COLO829 (cell line): Measurements from ENCODE around the gene FSCN2.
A peak's percentile ranks its signal among the peaks of the same experiment; 100 is the strongest.

Experiments used
- DNase-seq: peaks from one replicate; pipeline ENCODE4 v3.0.0; 2012; ENCODE audit warnings: low spot score

FSCN2 gene

DNA sequence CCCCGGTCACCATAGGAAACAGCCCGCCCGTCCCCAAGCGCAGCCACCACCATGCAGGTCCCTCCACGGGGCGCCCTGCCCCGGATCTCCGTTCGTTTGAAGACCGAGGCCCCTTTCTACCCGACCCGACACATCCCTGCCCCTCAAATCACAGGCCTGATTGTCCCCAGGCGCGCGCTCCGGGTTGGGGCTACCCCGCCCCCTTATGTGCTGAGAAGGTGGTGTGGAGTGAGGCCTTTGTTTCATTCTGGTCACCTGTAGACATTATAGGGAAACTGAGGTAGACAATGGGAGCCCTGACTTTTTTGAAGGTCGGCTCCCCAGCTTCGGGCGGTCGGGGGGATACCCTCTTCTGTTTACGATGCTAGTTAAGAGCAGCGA lies 14.8 kb upstream of the FSCN2 start:
- DNase-seq = peak; percentile 49

DNA sequence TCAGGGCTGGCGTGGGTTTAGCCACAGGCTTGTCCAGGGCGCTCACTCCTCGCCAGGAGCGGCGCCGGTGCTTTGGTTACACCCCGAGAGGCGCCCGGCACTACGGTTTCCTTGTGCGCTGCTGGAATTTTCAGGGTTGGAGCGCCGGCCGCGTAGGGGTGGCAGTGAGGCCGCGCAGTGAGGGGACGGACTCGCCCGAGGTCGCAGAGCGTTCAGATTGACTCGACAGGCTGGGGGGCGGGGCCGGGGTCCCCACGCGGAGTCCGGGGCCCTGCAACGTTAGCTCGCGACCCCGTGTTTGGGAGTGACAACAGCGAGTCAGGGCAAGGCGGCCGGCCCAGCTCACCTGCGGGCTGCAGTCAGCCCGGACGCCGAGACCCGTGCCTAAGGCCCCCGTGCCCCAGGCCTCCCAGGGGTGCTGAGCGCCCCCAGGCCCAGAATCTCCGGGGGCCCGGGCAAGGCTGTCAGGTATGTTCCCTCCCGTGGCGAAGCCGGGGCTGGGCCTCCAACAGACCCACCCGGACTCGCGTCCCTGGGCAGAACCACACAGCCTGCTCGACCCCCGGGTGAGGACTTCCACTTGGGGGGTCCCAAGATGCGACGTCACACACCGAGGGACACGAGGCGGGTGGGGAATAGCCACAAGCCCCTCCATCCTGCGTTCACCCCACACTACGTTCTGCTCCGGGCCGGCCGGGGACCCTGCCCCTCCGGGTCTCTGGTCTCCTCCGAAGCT lies 14.3 kb upstream of the FSCN2 start:
- DNase-seq = peak; percentile 52

DNA sequence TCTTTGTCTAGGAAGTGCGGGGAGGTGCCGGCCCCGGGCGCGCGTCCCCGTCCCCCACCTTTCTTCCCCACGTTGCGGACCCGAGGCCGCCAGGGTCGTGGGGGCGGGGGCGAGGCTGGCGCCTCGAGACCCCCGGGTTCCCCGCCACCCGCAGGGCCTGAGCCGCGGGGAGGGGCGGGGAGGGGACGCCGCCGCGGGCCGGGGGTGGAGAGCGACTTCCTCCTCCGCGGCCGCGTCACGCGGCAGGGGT lies 13.8 kb upstream of the FSCN2 start:
- DNase-seq = no peak

DNA sequence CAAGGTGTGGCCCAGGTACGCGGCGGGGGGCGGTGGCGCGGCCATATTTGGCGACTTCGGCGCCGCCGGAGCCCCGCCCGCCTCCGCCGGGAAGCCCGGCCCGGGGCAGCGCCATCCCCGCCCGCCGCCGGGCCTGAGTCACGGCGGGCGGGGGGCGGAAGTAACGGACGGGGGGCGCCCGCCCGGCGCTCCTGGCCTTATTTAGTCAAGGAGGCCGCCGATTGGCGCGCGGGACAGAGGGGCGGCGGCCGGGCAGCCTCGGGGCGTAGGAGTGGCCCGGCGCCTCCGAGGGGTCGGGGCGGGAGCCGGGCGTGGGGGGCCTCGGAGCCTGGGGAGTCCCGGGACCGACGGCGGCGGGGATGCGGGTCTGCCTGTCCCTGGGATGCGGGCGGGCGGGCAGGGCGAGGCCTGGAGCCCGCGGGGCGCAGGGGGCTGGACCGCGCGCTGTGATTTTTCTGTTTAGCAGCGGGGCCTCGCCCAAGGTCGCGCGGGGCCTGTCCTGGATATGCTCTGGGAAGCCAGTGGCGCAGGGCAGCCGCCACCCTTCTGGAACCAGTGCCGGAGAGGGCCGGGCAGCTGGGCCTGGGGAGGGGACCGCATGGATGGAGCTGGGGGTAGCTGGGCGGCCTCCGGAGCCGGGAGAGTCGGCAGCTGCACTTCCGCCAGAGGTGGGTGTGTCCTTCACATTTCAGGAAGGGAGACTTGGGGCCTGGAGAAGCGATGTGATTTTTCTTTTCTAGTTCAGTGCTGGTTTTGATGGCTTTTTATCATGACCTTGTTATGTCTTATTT lies 13.2 kb upstream of the FSCN2 start:
- DNase-seq = peak; percentile 48

DNA sequence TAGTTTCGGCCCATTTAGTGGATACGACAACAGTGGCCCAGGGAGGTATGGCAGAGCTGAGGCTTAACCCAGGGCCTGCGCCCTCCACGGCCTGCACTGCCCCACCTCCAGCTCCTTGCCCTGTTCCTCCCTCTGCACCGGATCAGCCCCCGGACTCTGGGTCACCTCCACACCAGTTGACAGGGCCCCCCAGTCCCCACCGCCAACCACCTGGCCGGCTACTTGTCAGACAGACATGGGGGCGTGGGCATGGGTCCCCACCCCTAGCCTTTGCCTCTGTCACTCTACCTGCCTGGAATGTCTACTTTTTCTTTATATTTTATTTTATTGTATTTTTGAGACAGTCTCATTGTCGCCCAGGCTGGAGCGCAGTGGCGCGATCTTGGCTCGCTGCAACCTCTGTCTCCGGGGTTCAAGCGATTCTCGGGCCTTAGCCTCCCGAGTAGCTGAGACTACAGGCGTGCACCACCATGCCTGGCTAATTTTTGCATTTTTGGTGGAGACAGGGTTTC lies 12.6 kb upstream of the FSCN2 start:
- DNase-seq = no peak

DNA sequence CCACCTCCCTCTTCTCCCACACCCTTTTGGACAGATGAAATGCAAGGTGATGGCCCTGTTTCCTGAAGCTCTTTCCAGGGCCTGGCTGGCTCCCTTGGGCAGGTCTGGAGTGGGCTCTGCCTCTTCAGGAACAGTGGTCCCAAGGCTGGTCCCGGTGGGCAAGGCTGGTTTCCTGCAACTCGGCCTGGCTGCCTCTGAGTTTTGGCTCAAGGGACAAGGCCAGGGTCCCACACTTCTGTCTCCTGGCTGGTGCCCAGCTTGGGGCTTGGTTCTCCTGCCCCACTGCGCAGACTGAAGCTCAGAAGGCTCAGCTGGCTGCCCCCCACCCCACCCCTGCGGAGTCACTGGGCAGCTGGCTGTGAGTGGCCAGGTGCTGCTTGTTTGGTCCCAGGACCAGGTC lies 11.7 kb upstream of the FSCN2 start:
- DNase-seq = no peak

DNA sequence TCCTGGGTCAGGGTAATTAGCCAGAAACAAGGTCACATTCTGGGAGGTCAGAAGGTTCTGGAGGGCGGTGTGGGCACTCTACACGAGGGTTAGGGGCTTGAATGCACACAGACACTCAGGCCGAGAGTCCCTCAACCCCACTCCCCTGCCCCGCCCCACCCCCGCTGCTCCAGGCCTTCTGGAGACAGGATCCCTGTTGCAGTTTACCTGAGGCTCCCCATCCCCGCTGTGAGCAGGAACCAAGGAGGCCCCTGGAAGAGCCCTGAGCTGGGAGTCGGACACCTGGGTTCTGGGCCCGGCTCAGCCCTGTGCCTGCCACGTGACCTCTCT lies 11.2 kb upstream of the FSCN2 start:
- DNase-seq = no peak

DNA sequence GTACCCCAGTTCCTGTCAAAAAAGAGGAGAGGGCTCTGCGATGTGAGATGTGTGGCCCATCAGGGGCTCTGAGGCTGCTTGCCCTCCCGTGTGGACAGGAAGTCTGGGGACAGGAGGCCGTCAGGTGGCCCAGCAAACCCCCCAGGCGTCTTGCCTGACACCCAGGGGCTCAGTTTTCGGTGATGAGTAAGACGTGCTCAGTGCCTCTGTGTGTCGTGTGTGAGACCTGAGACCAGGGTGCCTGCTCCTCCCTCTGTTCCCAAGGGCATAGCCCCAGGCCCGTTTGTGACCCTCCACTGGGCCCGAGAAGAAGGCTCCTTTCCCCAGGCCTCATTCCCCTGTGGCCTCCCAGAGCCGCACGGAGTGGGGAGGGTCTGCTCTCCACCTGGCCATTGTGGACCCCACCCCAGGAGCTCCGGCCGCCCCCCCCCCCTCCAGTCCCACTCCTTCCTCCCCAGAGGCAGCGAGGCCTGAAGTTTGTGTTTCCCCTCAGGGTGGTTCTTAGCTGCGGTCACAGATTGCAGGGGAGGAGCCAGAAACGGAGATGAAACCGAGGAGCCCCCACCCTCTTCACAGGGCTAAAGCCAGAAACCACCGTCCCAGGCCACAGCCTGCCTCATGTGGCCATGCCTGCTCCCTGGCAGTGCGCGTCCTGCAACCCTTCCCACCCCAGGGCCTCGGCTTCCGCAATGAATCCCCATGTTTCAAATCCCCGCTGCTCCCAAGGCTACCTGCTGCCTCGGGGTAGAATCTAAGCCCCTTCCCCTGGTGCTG lies 10.7 kb upstream of the FSCN2 start:
- no peak for DNase-seq

DNA sequence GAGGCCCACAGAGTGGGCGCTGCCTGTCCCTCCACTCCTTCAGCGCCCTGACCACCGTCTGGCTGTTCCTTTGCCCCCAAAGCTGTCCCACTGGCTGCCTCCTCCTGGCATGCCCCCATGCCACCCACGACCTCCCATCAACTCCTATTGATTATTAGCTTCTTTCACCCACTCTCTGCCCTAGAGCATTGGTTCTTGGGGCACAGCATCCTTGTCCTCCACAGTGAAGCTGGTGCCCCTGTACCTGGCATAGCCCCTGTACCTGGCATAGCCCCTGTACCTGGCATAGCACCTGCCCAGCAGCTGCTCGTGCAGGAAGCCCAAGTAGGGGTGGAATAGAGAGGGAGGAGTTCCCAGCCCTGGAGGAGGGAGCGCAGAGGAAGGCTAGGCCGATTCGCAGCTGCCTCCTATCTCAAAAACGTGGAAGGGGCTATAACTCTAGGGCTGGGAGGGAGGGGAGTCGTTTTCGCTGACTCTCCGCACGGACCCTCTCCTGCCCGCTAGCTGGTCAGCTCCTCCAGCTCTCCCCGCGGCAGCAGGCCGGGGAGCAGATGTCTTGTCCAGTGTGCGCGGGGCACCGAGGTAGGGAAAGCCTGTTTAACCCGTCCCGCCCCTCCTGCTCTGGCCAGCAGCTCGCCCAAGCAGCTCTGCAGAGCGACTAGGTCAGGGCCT lies 9.9 kb upstream of the FSCN2 start:
- DNase-seq = no peak

DNA sequence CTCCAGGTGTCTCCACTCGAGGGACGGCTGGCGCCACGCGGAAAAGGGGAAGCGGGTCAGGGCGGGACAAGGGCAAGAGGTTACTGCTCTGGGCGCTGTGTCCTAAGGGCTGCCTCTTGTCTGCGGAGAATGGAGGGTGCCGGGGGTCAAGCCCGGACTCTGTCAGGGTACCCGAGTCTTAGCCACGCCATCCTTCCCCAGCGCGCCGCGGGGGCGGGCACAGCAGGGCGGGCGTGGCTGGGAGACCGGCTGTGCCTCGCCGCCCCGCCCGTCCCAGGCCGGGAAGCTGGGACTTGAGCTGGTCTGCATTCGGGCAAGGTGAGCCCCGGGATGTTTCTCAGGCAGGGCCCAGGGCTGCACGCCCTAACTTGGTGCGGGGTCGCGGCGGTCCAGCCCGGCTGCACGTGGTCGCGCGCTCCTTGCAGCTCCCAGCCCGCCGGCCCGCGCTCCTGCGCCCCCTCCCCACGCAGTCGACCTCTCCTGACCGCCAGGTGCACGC lies 9.3 kb upstream of the FSCN2 start:
- DNase-seq = no peak

DNA sequence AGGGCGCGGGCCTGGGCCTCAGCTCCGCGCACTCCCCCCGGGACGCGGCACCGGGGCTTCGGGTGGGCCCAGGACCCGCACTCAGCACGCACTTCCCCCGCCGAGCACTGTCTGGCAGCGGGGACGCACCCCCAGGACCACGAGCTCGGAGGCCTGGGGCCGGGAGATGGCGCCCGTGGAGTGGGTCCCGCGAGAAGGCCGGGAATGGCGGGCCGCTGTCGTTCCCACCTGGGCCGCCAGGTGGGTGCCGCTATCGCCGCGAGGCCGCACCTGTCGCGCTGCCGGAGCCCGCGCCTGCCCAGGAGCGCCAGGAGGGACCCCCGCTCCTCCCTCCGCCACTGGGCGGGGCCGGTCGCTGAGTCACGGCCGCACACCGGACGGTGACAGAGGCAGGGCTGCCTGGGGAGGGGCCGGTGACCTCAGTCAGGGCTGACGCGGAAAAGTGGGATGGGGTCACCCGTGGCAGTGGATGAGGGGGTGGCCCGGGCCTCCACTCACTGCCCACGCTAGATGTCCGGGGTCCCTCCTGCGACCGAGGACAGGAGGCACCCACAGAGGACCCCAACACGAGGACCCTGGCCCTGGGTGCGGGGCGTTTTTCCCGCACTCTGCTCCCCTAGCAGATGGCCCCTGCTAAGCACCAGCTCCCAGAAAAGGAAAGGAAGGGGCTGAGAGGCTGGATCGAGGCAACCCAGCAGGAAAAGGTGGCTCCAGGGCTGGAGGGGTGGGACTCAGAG lies 8.7 kb upstream of the FSCN2 start:
- no peak for DNase-seq

DNA sequence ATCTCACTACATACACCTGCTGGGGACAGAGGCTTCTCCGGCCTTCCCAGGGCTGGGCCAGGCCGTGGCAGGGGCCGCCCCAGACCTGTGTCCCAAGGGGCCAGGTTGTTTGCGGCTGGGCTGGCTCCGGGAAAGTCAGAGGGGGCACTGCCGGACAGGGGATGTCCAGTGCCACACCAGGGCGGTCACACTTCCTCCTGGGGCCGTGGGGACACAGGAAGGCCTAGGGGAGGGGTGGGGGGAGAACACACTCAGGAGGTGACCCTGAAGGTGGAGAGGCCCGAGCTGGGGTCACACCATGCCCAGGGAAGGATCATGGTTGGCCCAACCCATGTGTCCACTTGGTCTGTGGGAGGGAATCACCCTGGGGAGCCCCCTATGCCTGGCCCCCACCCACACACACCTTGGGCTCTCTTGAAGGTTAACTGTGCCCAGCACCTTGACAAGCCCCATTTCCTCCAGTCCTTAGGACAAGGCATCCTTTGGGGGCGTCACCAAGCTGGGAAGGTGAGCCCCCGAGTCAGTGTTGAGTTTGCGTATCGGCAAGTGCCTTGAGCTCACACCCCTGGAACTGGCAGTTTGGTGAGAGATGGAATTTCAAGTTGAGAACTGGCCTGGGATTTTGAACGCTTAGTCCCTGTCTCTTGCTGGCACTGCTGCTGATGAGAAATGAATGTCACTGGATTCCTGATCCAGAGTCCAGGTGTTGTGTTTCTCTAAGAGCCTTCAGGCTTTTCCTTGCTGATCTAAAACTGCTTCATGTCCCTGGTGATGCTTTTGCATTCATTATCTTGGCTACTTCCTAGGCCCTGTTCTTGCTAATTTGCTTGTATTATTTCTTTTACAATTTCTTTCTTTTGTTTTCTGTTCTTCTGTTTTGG lies 7.9 kb upstream of the FSCN2 start:
- no peak for DNase-seq

DNA sequence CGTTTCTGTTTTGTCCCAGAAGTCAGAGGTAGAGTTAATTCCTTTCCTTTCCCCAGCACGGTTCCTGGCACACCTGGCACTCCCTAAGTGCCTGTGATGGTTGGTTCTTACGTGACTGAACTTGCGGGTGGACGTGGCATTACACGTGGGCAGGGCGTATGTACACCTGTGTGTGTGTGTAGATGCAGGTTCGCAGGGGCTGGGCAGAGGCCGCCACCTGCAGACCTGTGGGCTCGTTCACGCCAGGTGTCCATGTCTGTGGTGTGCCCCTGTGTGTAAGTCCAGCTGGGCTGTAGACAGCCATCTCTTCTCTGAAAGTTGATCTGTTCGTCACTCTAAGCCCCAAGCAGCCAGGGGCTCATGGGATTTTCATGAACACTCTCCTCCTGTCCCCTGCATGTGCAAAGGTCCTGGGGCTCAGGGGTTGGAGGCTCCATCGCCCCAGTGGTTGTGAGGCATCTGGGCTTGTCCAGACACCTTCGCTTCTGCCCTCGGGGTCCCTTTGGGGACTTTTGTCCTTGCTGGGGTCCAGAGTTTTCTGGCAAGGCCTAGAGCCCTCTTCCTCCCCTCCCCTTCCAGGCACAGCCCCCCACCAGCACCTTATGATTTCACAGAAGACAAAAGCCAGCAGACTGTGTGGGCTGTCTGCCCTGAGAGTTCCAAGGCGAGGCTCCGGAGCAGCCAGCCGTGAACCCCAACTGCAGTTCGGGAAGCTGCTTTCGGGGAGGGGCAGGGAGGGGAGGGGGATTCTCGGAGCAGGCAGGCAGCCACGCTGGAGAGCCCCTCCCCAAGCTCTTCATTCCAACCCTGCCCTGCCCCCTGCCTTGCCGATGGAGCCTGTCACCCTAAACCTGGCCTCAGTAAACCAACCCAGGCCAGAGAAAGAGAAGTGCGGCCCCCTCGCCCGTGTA lies 5.4 kb upstream of the FSCN2 start:
- no peak for DNase-seq

DNA sequence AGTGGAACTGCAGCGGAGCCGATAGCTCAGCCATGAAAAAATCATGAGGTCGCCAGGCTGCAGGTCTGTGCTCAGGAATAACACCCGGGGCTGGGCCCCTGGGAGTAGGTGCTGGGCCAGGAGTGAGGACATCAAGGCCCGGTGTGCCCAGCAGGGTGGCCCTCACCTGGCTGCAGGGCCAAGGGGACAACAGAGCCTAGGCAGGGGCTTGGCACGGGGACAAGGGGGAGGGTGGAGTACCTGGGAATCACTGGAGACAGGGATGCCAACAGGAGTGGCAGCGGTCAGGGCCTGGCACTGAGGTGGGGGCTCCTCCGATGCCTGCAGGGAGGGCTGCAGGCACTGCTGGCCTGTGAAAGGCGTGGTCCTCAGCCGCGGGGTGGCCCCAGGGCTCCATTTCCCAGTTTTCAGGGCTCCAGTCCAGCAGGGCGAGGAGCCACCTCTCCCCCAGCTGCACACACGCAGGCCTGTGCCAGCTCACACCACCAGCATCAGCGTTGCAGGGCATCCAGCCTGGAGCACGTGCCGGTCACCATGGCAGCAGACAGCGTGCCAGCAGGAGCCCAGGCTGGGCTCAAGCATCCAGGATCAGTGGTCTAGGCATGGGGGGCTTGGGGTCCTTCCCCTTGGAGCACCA lies 4.7 kb upstream of the FSCN2 start:
- DNase-seq = no peak

DNA sequence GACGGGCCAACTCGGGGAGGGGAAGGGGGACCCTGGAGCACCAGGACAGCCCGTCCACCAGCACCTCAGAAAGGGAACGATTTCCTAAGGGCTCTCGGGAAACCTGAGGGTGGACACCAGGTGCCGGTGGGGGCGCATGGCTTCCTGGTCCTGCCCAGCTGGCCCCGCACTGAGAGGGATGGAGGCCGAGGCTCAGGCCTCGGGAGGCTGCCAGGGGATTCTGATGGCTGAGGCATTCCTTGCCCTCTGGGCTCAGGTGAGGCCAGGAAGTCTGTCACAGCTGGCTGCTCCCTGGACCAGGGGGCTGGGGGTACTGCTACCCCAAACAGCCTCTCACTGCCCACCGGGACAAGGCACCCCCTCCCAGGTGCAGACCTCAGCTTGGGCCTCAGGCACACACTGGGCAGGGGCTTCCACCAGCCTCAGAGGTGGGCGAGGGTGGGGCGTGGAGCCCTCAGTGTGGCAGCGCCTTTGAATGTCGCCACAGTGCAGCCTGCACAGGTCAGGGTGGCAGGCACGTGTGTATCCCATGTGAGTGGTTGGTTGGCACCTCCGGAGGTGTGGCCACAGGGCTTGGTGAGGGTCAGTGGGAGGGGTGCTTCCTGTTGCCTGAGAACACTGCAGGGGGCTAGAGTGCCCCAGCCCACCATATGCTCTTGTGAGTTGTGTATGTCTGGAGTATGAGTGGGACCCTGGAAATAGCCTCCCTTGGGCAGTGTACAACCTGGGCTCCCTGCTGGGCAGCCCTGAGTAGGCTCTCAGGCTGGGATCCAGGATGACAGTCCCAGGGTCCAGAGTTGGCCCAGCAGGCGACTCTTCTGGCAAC lies 3.9 kb upstream of the FSCN2 start:
- no peak for DNase-seq

DNA sequence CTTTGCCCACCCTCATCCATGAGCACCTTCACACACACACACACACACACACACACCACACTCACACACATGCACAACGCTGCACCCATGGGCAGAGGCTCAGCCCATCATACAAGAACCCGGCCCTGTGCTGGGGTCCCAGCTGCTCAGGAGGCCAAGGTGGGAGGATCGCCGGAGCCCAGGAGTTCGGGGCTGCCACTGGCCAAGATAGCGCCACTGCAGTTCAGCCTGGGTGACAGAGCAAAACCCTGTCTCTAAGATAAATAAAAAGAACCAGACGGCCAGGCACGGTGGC lies 3.4 kb upstream of the FSCN2 start:
- no peak for DNase-seq

DNA sequence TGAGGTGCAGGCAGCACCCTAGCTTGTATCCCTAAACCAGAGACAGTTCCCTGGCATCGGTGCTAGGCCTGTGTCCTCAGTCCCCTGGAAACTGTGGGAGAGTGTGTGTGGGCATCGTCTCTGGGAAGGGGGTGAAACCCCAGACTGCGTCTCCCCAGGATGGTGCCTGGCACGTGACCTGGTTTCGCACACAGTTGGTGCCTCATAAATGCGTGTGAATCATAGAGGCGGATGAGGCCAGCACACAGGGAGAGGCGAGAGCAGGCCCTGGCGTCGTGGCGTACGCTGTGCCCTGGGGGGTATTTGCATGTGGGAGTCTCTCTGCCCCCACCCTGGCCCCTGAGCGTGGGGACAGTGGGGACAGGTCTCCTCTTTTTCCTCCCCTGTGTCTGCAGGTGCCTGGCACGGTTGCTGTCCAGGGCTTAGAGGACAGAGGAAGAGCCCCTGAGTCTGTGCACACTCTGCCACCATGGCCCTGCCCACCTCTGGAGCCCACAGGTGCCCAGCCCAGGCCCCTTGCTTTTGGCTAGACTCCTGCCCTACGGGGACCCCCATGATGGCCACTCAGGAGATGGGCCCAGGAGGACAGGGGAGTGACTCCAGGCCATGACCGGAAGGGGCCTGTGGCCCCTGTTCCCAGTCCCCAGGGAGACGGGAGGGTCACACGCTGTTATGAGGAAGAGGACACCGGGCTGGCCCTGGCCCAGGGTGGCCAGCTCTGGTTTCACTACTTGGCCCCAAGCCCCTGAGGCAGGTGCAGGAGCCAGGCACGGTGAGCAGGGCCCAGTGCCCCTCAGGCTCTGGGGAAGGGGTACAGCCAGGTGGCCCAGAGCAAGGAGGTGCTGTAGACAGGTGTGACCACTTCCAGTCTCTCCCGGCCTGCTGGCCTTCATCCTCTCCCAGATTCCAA lies 1.3 kb upstream of the FSCN2 start:
- no peak for DNase-seq

DNA sequence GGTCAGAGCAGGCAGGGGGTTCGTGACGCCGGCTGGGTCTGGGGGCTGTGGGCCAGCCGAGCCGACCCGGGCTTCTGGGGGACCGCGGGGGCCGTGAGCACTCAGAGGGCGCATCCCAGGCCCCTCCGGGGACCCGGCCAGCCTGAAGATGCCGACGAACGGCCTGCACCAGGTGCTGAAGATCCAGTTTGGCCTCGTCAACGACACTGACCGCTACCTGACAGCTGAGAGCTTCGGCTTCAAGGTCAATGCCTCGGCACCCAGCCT lies 140 bp downstream of the FSCN2 start:
- DNase-seq = no peak
